Stimulated activated CD8-positive, alpha-beta memory T cell treated with anti-CD3 and anti-CD28 coated beads, Interleukin-2, amount 100 ng/mL, for 1 hour (primary cell): ENCODE measurements around the gene AREL1.
"Not testable (repeated sequence)": the region's sequence is repeated elsewhere in the genome, so short reads cannot be mapped to it uniquely, and the experiment has no call there.

Experiments used
- DNase-seq, 2 donors: peaks; one replicate each; pipeline ENCODE4 v3.0.0-alpha.2; 2020; ENCODE audit warnings: low read depth in 2 of 2

The AREL1 gene, protein sequence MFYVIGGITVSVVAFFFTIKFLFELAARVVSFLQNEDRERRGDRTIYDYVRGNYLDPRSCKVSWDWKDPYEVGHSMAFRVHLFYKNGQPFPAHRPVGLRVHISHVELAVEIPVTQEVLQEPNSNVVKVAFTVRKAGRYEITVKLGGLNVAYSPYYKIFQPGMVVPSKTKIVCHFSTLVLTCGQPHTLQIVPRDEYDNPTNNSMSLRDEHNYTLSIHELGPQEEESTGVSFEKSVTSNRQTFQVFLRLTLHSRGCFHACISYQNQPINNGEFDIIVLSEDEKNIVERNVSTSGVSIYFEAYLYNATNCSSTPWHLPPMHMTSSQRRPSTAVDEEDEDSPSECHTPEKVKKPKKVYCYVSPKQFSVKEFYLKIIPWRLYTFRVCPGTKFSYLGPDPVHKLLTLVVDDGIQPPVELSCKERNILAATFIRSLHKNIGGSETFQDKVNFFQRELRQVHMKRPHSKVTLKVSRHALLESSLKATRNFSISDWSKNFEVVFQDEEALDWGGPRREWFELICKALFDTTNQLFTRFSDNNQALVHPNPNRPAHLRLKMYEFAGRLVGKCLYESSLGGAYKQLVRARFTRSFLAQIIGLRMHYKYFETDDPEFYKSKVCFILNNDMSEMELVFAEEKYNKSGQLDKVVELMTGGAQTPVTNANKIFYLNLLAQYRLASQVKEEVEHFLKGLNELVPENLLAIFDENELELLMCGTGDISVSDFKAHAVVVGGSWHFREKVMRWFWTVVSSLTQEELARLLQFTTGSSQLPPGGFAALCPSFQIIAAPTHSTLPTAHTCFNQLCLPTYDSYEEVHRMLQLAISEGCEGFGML

DNA sequence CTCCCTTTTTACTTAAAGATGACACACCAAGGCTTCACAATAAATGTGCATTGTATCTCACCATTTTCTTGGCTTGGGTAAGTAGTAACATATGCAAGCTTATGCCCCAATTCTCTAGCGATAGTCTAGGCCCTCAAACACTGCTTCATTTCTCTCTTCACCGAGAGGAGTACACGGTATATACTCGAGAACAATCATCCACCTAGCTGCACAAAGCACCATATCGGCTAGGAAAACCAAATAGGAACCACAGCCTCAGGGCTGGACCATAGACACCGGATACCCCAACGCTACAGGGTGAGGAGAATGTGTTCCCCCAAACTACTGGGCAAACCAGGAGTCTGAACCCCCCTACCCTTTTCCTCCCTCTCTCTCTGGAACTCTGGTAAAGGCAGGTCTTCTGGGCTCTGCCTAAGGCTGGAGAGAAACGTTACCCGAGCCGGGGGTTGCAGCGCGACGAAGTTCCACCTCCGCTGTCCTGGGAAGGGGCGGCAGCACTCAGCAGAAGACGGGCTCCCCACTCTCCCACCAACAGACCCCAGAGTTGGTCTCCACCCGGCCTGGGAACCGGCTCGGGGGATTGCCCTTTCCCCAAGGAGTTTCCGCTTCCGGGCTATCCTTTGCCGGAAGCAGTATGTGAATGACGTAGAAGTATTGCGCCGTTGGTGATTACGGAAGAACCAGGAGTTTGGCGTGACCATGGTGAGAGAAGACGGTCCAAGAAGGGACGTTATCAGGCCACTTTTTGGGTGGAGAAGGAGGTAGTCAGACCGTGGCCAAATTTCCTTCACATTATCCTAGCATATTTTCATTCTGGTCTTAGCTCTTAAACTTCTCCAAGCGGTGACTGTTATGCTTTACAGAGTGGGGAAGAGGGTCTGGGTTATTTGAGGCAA lies at the start of gene AREL1, which contains the start of gene FCF1:
AREL1 (minus strand) TSS at position 582 of the 896 bp plus-strand sequence. CDS start 27,465 bp downstream, outside the sequence.
FCF1 (plus strand) TSS at position 646 of the 896 bp plus-strand sequence; CDS start at position 700, 54 bp downstream.
- DNase-seq, result peak; percentile 56 to 61

DNA sequence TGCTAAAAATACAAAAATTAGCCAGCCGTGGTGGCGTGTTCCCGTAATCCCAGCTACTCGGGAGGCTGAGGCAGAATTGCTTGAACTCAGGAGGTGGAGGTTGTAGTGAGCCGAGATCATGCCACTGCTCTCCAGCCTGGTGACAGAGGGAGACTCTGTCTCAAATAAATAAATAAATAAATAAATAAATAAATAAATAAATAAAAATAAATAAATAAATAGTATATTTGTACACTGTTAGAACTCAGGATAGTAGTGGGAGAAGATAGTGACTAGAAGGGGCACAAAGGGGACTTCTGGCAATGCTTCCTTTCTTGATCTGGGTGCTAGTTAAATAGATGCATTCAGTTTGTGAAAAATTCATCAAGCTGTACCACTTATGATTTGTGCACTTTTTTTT lies 45.6 kb upstream of the AREL1 start:
- not testable (repeated sequence) for DNase-seq

DNA sequence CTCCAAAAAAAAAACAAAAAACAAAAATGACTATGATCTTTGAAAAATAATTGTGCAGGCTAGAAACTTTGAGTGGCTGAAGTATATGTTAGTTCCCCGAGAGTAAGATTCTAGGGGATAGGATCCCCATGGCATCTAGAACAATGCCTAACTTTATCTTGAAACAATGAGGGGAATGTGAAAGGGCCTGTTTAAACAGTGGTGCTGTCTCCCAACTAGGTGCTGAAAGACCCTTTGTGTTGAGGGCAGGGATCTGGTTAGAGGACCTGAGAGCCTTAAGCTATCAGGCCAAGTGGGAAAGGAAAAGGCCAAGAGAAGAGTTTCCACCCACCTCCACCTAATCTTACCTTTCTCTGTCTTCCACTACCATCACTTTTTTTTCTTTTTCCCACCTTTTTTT lies 43.4 kb upstream of the AREL1 start:
- DNase-seq, result no peak

DNA sequence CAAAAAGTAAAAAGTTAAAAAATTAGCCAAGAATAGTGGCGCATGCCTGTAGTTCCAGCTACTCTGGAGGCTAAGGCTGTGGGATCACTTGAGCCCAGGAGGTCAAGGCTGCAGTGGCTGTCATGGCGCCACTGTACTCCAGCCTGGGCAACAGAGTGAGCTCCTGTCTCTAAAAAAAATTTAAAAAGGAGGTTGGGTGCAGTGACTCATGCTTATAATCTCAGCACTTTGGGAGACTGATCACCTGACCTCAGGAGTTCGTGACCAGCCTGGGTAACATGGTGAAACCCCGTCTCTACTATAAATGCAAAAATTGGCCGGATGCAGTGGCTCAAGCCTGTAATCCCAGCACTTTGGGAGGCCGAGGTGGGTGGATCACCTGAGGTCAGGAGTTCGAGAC lies 42.0 kb upstream of the AREL1 start:
- no peak for DNase-seq

DNA sequence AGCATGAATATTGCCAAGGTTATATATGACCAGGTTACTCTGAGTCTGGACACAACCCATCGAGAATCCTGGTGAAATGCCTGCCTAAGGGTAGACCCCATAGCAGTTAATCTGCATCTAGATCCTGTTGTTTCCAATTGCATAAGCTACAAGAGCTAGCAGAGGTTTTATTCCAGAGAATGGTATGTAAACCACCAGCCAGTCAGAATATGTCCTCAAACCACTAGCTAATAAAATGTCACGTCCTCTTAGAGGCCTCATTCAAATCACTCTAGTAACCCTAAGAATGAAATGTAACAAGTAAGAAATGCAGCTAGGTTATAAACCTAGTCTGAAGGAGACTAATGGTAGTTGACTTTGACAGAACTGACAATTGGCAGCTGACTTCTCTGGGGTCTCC lies 41.3 kb upstream of the AREL1 start:
- no peak for DNase-seq

DNA sequence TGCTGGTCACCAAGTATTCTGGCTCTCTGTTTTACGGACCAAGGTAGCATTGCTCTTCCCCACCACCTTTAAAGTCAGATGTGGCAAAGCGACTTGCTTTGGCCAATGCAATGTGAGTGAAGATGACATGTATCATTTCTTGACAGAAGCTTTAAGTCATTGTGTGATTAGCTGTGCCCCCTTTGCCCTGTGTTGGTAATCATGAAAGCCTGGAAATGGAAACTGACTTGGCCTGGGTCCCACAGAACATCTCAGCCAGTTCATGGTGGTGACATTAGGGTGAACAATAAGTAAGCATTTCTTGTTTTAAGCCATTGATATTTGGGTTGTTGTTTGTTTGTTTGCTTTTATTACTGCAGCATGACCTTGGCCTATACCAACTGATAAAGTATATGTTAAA lies 34.4 kb upstream of the AREL1 start:
- no peak for DNase-seq

DNA sequence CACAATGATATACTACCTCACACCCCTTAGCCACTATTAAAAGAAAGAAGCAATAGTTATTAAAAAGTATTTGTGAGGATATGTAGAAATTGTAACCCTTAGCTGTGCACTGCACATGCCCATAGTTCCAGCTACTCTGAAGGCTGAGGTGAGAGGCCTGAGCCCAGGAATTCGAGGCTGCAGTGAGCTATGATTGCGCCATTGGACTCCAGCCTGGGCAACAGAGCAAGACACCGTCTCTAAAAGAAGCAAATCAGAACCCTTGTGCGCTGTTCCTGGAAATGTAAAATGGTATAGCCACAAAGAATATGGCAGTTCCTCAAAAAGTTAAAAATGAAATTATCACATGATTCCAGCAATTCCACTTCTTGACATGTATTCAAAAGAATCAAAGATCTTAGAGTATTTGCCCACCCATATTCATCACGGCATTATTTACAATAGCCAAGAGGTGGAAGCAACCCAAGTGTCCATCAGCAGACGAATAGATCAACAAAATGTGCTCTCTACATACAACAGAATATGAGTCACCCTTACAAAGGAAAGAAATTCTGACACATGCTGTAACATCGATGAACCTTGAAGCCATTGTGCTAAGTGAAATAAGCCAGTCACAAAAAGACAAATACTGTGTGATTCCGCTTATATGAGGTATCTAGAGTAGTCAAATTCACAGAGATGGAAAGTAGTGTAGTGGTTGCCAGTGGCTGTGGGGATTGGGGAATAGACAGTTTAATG lies 26.6 kb upstream of the AREL1 start:
- no peak for DNase-seq

DNA sequence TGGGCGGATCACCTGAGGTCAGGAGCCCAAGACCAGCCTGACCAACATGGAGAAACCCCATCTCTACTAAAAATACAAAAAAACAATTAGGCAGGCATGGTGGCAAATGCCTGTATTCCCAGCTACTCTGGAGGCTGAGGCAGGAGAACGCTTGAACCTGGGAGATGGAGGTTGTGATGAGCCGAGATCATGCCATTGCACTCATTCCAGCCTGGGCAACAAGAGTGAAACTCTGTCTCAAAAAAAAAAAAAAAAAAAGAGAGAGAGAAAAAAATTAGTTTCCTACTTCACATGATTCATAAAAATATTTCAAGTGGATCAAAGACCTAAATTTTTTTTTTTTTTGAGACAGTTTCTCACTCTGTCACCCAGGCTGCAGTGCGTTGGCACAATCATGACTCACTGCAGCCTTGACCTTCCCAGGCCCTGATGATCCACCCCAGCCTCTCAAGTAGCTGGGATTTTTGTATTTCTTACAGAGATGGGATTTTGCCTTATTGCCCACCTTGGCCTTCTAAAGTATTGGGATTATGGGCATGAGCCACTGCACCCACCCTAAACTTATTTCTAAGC lies 25.0 kb upstream of the AREL1 start:
- DNase-seq, result no peak

DNA sequence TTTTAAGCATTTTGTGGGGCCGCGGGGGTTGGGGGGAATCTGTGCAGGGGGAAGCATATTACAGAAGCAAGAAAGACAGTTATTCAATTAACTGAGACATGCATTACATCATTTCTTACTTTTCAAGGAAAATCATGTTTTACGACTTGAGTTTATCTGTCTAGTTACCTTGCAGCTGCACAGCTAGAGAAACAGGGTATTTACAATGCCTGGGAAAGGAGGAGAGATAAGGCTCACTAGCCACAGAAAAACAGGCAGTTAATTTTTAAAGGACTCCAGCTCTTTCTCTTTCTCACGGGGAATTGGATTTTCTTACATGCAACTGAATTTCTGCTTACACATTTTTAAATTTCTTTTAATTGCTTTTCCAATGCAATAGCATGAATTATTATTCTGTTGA lies 22.2 kb upstream of the AREL1 start:
- no peak for DNase-seq

DNA sequence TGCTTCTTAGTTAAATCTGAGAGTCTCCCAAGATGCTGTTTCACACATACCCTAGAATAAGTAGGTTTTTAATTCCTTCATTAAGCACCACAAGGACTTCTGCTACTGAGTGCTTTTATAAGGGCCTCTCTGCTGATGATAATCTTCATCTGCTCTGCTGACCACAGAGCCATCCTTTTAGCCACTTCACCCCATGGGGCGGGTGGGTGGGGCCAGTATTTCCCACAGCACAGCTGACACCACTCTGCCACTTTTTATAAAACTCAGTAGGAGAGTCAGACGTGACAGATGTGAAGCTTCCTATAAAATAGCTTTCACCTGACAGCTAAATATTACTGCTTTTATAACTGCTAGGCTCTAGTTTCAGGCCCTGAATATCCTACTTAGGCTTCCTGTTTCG lies 20.3 kb upstream of the AREL1 start:
- DNase-seq, result no peak

DNA sequence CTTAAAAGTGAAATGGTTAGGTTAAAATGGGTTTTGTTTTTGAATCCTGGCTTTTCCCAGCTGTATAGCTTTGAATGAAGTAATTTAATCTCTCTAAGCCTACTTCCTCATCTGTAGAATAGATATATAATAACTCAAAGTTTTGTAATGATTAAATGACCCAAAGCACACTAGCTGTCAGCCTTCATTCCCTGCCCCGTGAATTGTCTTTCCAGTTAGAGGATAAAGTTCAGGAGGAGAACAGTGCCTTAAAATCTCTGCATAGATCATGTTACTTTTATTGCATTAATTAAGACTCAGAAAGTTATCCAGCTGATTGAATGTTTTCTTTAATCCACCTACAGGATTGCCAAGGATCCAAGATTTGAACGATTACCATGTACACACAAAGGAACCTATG lies 19.5 kb upstream of the AREL1 start:
- DNase-seq, result no peak

DNA sequence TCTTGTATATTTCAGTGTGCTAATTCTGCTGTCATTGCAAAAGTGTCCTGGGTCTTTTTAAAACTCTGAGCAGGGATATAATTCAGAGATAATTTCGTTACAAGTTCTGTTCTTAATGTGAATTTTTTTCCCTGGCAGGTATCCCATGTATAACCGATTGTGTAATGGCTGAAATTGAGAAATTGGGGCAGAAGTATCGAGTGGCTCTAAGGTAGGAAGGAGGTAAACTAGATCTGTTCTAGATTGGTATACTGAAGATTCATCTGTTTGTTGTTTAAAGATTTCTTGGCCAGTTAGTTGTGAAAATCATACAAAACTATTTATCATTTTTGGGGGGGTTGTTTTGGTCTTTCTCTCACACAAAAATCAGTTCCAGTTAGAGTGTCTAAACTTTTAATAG lies 10.3 kb upstream of the AREL1 start:
- DNase-seq, result no peak

DNA sequence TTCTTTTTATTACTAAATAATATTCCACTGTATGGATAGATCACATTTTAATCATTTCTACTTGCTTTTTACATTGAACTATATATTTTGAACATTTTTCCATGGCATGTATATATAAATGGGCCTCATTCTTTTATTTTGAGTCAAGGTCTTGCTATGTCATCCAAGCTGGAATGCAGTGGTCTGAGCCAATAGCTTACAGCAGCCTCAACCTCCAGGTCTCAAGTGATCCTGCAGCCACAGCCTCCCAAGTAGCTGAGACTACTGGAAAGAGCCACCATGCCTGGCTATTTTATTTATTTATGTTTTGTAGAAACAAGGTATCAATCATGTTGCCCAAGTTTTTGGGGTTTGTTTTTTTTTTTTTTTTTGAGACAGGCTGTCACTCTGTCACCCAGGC lies 7.6 kb upstream of the AREL1 start:
- no peak for DNase-seq

DNA sequence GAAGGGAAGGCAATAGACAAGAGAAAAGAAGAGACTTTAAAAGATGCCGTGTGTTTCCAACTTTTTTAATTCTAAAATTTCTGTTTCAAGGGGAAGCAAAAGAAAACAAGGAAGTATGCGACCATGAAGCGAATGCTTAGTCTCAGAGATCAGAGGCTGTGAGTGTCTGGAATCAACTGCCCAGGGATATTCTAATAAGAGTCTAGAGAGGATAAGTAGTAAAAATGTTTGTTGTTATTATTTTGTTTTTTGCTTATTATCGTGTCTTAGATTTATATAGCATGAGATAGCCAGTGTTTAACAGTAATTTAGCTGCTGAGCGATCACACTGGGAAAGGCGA lies 485 bp upstream of the AREL1 start:
- DNase-seq, result no peak

DNA sequence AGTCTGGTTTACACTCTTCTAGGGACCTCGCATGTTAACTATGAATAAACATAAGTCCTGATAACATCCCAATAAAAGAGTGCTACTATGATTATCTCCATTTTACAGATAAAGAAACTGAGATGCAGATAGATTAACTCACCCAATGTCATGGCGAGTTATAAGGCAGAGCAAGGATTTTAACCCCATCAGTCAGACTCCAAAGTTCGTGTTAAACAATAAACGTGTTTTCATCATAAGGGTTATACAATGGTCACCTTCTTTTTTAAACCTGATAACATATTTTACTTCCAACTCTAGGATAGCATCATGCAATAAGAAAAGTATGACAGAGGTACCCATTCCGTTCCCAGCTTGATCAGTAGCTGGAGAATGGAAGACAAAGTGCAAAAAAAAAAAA lies 1.2 kb downstream of the AREL1 start:
- DNase-seq, result no peak

DNA sequence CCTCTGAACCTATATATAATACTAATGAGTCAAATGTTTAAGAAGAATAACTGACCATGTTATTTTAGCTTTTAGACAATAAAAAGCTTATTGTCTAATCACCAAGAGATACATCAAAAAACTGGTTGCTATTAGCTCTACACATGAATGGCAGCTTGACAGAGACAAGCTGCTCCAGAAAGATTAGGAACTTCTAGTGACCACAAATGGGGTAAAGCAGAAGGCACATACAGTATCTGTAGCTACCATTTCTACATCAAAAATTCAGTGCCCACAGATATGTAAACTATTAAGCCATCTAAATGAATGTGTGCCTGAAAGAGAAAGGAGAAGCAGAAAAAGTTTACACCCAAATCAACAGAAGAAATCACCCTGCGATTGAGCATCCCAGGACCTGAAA lies 2.4 kb downstream of the AREL1 start:
- DNase-seq, result no peak

DNA sequence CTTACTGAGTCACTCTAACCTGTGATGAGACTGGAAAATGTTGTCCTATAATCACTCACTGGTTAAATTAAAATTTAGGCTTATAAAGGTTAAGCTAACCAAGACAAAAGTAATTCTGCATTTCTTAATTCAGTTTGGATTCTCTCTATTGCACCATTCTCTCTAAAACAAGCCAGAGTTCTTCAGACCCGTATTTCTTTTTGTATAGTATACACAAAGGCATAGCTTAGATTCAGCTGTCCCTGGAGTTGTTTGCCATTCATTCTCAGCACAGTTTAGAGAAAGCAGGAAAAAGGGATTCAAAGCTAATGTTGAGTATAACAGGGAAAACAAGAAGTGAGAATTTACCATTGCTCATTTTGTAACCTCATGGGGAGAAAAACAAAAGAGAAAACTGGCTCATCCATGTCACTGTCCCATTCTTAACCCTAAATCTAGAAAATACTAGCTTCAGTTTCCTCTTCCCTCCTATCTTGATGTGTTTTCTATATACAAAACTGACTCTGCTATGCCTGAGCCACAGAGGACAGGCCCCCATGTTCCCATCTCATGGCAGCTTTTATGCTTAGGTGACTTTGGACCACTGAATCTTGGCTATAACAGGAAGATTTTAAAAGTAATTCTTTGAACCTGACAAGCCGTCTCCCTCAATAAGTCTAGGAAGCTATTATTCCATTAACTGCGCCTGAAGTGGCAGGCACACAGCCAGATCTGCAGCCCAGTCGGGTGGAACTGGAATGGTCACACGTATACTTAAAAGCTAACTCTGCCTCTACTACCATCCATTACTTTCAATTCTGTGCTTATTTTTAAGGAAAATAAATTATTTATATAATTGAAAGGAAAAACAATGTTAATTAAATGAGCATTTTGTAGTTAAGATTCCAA lies 7.0 kb downstream of the AREL1 start:
- DNase-seq, result no peak

DNA sequence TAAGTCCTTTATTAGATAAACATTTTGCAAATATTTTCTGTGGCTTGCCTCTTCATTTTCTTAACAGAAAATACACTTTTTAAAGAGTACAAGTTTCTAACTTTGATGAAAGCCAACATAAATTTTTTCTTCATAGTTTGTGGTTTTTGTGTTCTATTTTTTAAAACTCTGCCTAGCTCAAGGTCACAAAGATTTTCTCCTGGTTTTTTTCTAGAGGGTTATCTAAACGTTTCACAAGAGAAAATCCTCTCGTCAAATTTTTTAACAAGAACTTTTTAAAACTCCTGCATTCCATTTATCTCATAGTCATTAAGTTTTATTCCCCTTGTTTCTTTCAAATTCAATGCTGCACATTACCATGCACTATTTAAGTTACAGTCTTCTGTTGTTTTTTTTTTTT lies 8.2 kb downstream of the AREL1 start:
- no peak for DNase-seq

DNA sequence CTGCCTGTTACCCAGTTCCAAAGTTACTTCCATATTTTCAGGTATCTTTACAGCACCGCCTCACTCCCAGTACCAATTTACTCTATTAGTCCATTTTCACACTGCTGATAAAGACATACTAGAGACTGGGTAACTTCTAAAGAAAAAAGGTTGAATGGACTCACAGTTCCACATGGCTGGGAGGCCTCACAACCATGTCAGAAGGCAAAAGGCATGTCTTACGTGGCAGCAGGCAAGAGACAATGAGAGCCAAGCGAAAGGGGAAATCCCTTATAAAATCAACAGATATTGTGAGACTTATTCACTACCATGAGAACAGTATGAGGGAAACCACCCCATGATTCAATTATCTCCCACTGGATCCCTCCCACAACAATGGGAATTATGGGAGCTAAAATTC lies 9.8 kb downstream of the AREL1 start:
- no peak for DNase-seq

DNA sequence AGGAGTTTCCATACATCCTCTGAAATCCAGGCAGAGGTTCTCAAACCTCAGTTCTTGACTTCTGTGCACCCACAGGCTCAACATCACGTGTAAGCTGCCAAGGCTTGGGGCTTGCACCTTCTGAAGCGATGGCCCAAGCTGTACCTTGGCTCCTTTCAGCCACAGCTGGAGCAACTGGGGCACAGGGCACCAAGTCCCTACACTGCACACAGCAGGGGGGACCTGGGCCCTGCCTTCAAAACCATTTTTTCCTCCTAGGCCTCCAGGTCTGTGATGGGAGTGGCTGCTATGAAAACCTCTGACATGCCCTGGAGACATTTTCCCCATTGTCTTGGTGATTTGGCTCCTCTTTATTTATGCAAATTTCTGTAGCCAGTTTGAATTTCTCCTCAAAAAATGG lies 10.6 kb downstream of the AREL1 start:
- no peak for DNase-seq
